GM18870 (cell line): ENCODE results near the gene KRT75.
"Not testable (repeated sequence)": the region's sequence is repeated elsewhere in the genome, so short reads cannot be mapped to it uniquely, and the experiment has no call there.

Source experiments
- ATAC-seq: cut with Tn5 transposase; IDR thresholded peaks from one replicate; pipeline ENCODE4 v1.9.1; 2021; ENCODE audit warnings: moderate library complexity; ENCODE audit not compliant: unreplicated experiment

Gene KRT75

DNA sequence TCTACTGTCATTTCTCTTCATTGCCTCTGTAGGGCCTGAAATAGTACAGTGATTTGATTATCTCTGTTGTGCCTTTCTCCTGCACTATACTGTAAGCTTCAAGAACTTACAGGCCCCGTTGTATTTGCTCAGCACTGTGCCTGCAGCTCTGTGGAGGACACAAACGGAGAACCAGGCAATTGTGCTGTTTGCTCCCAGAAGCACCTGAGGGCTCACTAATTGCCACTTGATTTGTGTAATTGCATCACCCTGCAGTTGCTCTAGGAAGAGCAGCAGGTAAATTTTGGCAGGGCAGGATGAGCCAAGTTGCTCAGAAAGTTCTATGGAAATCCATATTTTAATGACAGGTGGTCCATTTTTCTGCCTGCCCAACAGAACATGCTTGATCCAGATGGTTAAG is 16.4 kb downstream of the KRT75 start:
- ATAC-seq: no peak

DNA sequence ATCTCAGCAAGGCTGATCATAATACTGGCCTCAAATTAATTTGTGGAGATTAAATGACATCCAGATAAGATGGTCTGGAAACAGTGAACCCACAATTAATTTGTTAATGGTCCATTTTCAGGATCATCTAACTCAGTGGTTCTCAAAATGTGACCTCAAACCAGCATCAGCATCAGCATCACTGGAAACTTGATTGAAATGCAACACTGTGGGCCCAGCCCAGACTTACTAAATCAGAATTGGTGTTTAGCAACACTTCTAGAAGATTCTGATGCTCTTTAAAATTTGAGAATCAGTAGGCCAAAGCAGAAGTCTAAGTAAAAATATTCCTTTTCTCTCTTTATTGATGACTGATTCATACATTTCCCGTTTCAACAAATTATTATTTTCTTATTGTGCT is 17.4 kb downstream of the KRT75 start:
- ATAC-seq: no peak

DNA sequence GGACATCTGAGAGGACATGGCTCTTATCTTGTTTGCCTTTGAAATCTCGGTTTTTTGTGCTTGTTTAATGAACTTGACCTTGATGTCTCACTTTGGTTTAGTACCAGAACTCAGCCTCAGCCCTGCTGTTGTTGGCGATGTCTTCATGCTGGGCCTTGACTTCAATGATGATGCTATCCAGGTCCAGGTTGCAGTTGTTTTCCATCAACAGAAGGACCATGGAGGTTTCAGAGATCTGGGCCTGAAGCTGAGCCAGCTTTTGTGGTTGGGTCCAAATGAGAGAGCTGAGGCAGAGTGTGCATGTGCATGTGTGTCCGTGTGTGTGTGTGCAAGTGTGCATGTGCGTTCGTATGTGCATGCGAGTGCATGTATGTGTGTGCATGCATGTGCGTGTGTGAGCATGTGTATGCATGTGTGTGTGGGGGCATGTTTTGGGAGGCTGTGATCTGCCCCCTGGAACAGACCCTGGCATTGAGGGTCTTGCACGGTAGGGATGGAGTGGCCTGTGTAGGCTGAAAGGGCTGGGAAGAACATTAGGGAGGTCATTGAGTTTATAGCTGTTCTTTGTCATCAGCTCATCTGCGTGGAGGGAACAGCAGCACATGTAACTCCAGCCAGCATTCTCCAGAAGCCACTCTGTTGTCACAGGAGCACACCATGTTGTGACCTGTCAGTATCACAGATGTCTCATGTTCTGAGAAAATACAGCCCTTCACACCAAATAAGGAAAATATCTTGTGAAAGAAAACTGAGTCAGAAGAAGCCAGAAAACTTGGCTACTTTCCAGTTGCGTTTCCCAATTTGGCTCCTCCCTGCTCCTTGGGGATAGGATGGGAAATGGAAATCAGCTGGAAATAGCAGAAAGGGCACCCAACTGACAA is 18.1 kb downstream of the KRT75 start:
- no peak for ATAC-seq

DNA sequence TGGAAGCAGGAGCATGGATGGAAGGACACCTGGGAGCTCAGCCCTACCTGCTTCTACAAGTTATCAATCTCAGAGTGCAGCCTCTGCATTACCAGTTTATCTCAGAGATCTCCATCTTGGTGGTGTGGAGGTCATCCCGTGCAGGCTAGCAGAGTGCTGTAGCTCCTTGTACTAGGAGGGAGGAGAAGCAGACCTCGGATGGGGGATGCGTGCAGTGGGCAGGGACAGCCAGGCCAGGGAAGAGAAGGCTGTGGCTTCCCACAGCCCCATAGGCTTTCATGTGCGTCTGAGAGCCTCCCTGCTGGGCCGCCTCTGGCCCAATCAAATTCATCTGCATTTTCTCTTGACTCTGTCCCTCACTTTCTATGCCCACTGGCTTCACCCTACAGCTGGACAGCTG is 19.2 kb downstream of the KRT75 start:
- no peak for ATAC-seq

DNA sequence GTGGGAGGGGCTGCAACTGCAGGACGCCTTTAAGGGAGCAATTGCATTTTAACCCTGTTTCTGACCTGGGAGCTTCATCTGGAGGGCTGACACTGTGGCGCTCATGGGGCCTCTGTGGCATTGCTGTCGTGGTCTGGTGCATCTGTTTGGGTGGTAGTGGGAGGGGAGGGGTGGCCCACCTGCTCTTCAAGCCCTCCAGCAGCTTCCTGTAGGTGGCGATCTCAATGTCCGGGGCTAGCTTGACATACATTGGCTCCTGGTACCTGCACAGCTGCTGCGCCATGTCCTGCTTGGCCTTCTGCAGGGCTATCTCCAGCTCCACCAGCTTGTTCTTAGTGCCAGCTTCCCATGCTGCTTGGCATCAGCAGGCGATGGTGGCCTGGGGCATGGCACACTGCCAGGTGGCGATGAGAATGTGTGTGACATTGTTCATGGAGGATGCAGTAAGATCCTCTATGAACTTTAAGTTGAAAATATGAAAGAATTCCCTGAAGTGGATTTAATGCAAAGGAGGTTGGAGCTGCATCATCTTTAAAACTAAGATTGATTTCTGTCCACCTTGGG is 20.3 kb downstream of the KRT75 start:
- no peak for ATAC-seq

DNA sequence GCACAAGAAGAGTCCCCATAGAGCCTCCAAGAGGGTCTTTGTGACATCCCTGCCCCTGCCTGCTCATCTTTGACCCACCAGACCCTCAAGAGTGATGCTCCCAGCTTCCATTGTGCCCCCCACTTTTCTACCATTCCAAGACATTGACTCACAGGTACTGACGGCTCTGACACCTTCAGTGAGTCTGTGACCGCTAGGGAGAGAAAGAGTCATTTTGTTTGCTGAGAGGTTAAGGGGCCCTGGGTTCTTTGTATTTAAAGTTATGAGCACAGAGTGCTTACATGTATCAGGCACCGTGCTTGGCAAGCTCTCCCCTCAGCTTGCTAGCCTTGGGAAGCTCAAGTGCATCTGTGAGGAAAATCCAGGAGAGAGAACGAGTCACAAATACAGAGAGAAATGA is 21.0 kb downstream of the KRT75 start:
- no peak for ATAC-seq

DNA sequence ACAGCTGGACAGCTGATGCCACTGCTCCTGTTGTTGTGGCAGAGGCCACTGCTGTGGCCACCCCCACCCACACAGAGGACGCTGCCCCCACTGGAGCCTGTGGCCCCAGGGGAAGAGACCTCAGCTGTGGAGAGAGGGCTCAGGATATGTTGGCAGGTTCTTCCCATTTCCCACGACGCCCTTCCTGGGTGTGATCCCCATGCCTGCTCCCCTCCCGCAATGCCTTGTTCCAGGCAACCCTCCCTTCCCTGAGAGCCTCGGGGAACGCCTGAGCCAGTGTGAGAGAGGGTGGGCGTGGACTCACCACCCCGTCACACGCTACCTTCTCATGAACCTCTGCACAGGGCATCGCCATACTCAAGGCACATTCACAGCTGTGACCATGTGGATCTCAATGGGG is 22.4 kb downstream of the KRT75 start:
- ATAC-seq: no peak

DNA sequence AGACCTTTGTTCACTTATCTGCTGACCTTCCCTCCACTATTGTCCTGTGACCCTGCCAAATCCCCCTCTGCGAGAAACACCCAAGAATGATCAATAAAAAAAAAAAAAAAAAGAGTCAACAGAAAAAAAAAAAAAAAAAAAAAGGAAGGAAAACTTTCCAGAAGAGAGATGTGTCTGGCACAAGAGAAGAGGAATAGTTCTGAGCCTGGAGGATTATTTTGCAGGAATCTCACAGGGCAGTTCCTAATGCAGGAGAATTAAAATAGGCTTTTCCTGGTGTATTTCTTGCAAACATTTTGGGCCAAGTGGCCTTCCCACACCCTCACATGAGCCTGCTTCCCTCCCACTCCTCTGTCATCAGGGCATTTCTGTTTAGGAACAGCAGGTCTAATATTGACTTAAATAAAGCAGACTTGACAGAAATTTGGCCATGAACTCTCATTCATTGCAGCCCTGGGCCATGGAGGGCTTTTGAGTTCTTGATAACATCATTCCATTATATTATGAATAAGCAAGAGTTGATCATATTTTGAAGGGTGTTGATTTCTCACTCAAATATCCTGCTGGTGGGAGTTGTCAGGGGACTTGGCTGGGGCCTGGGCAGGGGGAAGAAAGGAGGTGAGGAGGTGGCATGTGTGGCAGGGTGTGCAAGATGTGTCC is 23.5 kb downstream of the KRT75 start:
- not testable (repeated sequence) for ATAC-seq

DNA sequence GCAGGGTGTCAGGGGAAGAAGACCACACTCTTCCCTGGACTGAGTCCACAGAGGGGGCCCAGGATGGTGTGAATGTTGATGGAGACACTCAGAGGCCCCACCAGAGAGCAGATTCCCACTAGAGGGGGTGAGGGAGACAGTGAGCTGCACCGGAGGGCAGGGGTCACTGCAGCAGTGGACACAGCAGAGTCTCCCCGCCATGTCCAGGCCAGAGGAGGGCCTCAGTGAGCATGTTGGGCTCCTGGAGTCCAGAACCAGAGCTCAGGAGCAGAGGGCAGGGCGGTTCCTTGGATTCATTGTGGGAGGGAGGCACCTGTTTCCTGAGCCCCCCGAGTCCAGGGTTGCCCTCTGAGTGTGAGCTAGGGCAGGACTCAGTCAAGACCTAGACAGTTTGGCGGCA is 26.3 kb downstream of the KRT75 start:
- no peak for ATAC-seq

DNA sequence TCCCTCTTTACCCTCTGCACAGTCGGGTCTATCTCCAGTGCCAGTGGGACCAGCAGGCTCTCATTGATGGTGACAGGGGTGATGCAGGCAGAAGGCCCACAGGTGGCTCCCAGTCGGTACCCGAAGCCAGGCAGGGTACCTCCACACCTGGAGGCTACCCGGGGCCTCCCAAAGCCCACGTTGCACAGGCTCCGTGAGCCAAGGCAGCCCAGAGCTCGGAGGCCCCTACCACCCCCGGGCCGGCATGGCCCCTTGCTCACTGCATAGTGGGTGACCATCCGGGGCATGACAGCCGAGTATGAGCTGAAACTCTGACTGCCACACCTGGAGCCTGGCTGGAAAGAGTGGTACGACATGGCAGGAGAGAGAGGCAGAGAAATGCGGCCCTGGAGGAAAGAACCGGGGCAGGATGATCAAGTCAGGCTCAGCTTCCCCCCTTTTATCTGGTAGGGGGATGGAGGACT is 28.2 kb downstream of the KRT75 start, which contains the start of gene KRT82:
Gene KRT82 (minus strand): TSS at position 414 of the 464 bp plus-strand sequence. CDS start 58 bp downstream, at position 356.
- no peak for ATAC-seq

DNA sequence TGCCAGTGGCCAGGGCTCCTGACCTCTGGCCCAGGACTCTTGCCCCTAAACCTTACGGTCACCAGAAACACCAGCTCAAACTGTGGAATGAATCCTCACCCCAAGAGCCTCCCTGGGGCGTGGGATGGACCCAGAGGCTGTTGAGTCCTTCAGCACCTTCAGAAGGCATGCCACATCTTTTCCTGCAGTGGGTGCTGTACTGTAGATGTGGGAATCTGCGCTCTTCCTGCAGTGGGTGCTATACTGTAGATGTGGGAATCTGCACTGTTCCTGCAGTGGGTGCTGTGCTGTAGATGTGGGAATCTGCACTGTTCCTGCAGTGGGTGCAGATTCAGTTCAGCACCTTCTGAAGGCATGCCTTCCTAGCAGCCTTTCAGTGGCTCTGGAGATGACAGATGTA is 29.2 kb downstream of the KRT75 start:
- no peak for ATAC-seq

DNA sequence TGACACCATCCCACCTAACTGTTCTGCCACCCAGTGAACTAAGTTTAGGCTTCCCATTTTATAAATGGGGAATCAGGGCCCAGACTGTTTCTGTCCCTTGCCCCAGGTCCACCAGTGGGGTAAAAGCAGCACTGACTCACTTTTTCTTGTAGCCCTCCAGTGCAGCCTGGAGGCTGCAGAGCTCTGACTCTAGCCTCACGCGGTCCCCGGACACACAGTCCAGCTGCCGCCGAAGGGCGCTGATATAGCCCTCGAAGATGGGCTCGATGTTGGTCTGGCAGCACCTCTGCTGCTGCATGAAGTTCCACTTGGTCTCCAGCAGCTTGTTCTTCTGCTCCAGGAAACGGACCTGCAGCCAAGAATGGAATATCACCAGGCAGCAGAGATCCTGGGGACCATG is 30.6 kb downstream of the KRT75 start:
- ATAC-seq: no peak

DNA sequence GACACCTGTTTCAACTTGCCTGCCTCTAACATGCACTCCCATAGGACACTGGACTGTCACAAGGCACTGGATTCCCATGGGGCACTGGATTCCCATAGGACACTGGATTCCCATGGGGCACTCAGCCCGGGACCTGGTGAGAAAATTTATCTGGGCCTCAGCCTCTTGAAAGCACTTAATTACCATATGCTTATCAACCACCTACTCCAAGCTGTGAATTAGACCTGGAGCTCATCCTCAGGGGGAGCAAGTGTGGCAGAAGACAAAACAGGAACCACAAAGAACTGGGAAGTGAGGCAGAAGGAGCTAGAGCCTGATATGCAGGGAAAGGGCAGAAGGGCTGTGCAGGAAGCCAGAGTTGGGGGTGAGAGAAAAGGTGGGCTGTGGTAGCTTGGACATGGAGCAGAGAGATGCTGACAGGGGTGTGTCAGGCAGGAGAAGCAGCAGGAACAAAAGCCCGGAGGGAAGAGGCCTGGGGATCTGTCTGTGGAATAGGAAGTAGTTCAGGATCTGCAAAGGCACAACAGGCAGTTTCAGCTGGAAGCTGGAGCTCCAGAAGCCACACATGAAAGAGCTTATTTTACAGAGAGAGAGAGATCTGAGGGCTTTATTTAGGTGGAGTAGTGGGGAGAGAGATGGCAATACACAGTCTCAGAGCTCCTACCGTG is 31.2 kb downstream of the KRT75 start:
- ATAC-seq: no peak

DNA sequence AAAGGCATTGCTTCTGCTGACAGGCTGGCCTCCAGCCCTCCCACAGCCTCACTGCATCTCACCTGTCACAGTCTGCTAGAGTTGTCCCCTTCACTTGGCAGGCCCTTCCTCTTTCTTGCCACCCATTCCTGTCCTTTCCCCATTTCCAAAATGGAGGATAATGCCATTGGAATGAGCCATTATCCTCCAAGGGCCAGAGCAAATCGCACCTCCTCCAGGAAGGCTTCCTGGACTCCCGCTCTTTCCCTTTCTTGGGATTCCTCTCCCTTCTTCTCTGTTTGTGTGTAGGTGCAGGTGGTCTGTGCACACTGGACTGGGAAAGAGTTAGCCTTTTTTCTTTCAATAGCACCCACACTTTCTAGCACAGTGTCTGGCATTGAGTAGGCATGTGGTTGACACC is 31.8 kb downstream of the KRT75 start:
- no peak for ATAC-seq

DNA sequence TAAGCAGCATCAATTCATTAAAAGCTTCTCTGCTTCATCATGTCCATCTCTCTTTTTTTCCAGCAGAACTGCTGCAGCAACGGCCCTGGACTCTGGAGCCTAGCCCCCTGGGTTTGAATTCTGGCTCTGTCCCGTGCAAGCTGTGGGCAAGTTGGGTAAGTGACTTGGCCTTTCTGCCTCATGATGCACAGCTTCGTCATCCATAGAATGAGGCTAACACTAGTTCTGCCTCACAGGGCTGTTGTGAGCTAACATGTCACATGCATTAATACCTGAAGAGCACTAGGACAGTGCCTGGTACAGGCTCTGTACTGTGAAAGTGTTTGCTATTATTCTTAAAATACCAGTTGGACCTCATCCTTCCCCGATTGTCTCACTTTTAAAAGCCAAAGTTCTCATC is 32.2 kb downstream of the KRT75 start:
- no peak for ATAC-seq

DNA sequence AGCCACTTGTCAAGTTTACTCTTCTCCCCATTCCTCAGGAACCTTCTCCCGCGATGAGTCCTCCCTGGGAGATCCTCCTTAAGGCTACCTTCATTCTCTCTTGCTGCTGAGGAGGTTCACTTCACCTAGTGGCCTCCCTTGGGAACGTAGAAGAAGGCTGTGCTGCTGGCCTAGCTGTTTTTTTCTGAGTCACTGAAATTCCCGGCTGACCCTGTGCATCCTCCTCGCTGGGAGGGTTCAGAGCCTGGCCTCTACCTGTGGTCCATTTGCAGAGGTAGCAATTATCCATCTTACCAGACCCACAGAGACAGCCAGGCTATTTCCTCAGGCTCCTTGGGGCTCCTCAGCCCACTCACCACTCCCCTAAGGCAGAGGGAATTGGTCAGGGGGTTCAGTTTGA is 32.6 kb downstream of the KRT75 start:
- no peak for ATAC-seq

DNA sequence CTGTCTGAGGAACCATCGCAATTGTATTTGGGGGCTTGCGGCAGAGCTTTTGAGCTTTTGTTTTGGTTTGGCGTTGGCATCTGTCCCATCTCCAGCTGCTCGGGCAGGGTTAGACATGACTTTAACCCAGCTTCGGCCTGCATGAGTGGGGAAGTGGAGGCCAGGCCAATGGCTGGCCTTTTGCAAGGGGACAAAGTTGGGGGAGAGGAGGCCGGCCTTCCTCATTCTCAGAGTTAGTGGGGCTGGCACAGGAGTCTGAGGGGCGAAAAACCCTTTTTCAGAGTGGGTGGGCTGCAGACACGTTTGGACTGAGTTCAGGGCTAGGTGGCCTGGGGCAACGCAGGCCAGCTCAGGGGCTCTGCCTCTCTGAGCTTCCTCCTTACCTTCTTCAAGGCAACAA is 33.3 kb downstream of the KRT75 start:
- ATAC-seq: no peak

DNA sequence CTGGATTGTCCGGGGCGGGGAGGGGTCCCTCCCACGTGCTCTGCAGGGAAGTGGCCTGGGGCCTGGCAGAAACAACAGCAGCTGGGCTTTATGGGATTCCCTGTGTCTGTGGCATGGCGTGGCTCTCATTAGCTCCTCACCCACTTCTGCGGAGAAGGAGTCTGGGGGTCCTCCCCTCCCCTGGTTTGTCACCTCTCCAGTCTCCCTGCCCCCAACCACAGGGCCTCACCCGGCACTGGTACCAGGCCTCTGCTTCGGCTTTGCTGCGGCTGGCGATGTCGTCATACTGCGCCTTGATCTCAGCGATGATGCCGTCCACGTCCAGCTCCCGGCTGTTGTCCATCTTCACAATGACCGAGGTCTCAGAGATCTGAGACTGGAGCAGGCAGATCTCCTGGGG is 34.4 kb downstream of the KRT75 start:
- ATAC-seq: no peak

DNA sequence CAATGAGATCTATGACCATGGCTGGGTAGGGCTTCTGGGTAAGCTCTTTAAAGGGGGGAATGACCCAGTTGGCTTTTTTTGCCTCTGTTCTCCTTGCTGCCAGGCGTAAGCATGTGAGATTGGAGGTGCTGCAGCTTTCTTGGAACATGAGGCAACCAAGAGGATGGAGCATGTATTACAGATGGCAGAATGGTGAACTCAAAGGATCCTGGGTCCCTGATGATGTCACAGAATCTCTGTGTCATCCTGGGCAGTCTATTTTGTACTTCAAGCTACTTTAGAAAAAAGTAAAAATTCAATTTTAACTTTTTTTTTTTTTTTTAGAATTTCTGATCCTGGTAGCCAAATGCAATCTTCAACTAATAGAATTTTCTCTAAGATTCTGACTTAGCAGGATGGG is 36.0 kb downstream of the KRT75 start:
- no peak for ATAC-seq

DNA sequence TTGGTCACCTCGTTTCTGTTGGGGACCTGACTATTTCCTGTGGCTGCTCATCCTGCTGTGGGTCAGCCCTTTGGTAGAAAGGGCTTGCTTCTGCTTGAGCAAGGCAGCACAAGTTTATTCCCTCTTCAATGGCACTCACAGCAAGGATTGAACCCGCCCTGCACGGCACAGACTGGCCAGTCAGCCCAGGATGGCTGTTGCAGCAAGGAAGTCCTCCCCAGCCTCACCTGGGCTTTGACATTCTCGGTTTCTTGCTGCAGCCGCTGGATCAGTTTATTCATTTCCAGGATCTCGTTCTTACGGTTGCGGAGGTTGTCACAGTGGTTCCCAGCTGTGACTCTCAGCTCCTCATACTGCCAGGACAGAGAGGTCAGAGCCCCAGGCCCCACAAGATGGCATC is 37.5 kb downstream of the KRT75 start:
- ATAC-seq: no peak

DNA sequence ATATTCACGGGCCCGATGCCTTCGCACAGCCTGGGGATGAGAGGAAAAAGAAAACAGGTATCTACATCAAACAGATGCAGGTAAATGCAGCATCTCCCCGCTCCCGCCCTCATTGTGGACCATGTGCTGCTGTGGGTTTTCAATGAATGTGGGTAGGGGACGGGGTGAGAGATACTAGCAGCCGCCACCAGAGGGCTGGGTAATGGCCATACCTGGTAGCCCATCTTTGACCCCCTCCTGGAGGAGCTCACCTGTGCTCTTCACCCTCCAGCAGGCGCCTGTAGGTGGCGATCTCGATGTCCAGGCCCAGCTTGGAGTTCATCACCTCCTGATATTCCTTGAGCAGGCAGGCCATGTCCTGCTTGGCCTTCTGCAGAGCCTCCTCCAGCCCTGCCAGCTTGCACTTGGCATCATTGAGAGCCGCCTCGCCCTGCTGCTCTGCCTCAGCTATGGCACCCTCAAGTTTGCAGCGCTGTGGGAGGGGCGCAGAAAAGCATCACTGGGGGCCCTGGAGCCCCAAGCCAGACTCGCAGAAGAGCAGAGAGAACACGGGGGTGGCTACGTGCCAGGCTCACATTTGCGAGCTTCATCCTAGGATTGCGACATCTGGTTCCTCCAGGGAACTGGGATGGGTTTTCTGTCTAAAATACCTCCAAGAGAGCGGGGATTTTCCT is 38.3 kb downstream of the KRT75 start:
- no peak for ATAC-seq
